GM12875 (cell line): ENCODE measurements around the gene PDCD1.

Source experiments
- H3K4me3 ChIP-seq: one replicate; pipeline ENCODE4 v1.5.1; 2011; ENCODE audit warnings: low read depth, low read length, control low read depth
- TF ChIP-seq, protein P1 (sequence below): IDR thresholded peaks from 2 replicates; pipeline ENCODE4 v1.5.1; 2011; ENCODE audit warnings: low read depth, mild to moderate bottlenecking, control low read depth, inconsistent platforms, low read length, moderate library complexity, borderline replicate concordance; ENCODE audit not compliant: insufficient read depth

The PDCD1 gene

DNA sequence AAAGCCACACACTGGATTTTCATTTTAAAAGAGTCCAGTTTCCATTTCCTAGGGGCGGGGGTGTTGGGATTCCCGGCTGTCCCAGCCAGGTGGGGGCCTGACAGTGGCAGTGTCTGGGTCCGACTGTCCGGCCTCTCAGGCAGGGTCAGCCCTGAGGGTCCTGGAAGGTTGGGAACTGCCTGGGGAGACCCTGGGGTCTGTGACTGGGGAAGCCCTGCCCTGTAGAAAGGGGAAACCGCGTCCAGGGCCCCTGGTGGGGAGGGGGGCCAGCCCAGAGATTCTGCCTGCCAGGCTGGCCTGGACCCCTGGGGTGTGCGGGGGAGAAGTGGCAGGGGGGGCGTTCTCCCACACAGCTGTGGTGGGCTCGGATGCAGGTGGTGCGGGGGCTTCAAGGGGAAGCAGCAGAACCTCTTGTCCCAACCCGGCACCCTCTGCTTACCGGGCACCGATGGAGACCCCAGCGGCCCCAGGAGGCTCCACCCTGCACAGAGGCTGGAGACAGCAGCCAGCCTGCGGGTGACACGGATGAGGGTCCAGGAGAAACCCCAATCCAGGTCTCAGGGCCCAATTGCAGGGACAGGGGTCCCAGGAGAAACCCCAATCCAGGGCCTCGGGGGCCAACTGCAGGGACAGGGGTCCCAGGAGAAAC is 15.7 kb upstream of the PDCD1 start:
- no peak overlapping the region for H3K4me3 ChIP-seq
- TF ChIP-seq, protein P1, sequence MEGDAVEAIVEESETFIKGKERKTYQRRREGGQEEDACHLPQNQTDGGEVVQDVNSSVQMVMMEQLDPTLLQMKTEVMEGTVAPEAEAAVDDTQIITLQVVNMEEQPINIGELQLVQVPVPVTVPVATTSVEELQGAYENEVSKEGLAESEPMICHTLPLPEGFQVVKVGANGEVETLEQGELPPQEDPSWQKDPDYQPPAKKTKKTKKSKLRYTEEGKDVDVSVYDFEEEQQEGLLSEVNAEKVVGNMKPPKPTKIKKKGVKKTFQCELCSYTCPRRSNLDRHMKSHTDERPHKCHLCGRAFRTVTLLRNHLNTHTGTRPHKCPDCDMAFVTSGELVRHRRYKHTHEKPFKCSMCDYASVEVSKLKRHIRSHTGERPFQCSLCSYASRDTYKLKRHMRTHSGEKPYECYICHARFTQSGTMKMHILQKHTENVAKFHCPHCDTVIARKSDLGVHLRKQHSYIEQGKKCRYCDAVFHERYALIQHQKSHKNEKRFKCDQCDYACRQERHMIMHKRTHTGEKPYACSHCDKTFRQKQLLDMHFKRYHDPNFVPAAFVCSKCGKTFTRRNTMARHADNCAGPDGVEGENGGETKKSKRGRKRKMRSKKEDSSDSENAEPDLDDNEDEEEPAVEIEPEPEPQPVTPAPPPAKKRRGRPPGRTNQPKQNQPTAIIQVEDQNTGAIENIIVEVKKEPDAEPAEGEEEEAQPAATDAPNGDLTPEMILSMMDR, result no peak

DNA sequence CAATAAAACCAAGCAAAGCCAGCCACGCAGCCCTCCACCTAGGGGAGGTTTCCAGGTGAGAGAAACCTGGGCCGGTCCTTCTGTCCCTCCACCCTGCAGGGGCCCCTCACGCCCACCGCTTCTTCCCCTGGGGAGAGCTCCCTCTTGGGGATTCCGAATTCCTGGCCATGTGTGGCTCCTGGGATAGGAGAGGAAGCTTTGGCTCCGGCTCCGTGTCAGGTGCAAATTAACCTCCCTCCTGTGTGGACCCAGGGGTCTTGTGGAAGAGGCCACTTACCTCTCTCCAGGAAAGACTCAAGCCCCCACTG is 15.1 kb upstream of the PDCD1 start:
- no peak overlapping the region for H3K4me3 ChIP-seq
- TF ChIP-seq, protein P1, result no peak

DNA sequence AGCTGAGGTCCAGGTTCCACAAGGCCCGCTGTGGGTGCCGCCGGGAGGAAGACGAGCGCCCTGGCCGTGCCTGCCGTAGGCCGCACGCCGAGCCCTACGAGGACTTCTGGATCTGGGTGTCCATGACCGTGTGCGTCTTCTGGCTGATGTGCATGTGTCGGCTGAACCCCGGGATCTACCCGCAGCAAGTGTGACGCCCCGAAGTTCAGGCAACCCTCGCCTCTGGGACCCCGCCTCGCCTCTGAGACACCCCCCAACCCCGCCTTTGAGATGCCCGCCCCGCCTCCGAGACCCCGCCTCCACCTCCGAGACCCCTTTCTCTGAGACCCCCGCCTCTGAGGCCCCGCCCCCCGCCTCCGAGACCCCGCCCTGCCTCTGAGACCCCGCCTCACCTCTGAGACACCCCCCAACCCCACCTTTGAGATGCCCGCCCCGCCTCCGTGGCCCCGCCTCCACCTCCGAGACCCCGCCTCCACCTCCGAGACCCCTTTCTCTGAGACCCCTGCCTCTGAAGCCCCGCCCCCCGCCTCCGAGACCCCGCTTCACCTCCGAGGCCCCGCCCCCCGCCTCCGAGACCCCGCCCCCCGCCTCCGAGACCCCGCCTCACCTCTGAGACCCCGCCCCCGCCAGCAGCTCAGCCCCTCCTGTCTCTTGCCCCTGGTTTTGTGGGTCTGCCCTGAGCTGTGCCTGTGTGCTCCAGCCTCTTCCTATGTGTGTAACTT is 14.5 kb upstream of the PDCD1 start:
- TF ChIP-seq, protein P1, result no peak

DNA sequence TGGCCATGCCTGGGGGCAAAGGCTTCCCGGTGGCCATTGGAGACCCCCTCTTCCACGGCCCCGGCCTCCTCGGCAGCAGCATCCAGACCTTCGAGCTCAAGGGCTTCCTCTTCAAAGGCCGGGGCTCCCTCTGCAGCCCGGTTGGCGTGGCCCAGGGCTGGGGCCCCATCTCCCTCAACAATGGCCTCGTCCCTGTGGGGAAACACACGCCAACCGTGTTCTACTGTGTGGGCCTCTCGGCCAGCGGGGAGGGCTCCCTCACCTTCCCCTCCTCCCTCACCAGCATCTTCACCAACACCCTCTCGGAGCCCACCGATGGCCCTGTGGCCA is 13.6 kb upstream of the PDCD1 start:
- no peak overlapping the region for H3K4me3 ChIP-seq
- TF ChIP-seq, protein P1, result no peak

More for the DNA sequence above, 14.5 kb upstream of the PDCD1 start:
- H3K4me3 ChIP-seq, result no peak overlapping the region

DNA sequence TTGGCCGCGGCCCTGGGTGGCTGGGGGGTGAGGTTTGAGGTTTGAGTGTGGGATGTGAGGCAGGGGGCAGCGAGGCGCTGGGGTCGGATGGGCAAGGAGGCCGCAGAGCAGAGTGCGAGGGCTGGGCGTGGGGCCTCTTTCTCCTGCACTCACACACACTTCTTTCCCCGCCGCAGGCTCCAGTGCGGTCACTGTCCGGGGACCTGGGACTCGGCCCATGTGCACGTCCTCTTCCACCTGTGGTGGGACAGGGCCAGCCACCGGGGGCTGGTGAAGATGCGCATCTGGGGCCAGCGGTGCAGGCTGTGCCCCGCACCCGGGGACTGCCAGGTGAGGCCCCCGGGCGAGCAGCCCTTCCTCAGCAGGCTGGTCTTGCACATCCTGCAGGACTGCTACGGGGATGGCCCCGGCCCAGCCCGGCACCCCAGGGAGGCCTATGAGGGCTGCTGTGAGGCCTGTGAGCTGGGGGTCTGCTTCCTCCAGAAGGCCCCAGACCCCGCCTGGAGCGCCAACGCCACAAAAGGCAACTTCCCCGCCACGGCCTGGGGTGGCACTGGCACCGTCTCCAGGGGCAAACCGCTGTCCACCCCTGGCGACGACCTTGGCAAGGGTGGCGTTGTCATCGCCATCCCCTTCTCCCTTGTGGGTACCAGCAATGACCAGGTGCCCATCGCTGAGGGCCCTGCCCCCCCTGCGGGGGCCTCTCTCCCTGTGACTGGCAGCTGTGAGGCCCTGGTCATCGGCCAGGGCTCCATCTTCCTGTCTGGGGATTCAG is 13.0 kb upstream of the PDCD1 start:
- no peak overlapping the region for H3K4me3 ChIP-seq
- TF ChIP-seq, protein P1, result no peak

DNA sequence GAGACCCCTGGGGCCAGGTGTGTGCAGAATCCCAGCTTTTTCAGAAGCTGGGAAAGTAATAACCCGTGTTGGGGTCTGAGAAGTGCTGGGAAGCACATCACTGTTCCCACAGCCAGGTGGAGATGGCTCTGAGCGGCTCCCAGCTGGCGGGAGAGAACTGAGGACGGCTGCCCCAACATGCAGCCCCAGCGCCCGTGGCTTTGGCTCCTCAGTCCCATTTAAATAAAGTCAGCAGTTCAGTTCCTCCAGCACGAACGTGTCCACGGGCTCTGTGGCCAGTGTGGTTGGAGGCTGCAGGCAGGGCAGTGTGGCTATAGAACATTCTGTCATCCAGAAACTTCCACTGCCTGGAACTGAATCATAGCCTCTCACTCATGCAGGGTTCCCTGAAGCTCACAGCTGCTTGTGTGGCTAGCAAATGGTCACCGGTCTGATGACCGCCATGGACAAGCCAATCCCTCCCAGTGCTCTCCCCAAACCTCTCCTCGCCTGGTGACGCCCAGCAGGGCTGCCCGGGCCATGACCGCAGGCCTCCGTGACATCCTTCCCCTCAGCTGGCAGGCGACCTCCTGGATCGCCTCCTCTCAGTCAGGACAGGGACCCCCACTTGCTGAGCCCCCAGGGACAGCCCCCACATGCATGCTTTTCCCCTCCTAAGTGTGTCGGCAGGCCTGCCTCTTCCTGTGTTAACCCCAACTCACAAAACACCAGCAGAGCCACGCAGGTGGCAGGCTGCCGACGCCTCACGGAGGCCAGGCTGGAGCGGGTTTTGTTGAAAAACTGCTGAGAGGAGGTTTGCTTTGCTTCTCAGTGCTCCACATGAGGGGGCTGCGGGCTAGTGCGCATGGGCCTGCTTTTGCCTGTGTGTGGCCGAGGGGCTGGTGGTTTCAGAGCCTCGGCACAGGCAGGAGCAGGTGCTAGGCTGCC is 12.2 kb upstream of the PDCD1 start:
- TF ChIP-seq, protein P1, result no peak
- H3K4me3 ChIP-seq, result no peak overlapping the region
